ENCODE measurements around the gene FAM227A. TPM values are rescaled to one million over a fixed set of nuclear protein-coding genes. Genes with fewer than 3 reads are reported as not detected.

FAM227A gene
- total and polyA plus RNA-seq, 2 of the 8 experiments (the other 6 are each of a cell fraction or from before 2014, with no cell fraction given), result 2.1 to 3.9 TPM

- TF ChIP-seq RNF2 (IDR thresholded peaks at IDR 0.05; ENCODE audit: borderline replicate concordance, low read depth, low read length, missing control alignments, poor library complexity, severe bottlenecking), result no peak
- TF ChIP-seq RXRA (IDR thresholded peaks at IDR 0.05; ENCODE audit: insufficient read depth, low read depth, low read length), result no peak
- peak; percentile 48; the same call in 1 of the 2 replicates for TF ChIP-seq E2F6 (IDR thresholded peaks at IDR 0.05)
- TF ChIP-seq ASH2L (IDR thresholded peaks at IDR 0.05; ENCODE audit: low read length), result peak; percentile 94
- no peak for TF ChIP-seq CEBPB (IDR thresholded peaks at IDR 0.05; ENCODE audit: low read depth, low read length)
- peak; percentile 63; the same call in 1 of the 2 replicates for TF ChIP-seq CREB1 (IDR thresholded peaks at IDR 0.05)
- TF ChIP-seq POU5F1 (IDR thresholded peaks at IDR 0.05; ENCODE audit: low read depth, low read length), result no peak
- peak; percentile 98 for TF ChIP-seq KDM5A (IDR thresholded peaks at IDR 0.05; ENCODE audit: low read length)
- peak; percentile 98 for TF ChIP-seq TAF1 (IDR thresholded peaks at IDR 0.05; ENCODE audit: low read depth, low read length)
- TF ChIP-seq SRF (IDR thresholded peaks at IDR 0.05; ENCODE audit: low read depth, low read length), result no peak; the same call in 1 of the 2 replicates
- TF ChIP-seq, protein P1, sequence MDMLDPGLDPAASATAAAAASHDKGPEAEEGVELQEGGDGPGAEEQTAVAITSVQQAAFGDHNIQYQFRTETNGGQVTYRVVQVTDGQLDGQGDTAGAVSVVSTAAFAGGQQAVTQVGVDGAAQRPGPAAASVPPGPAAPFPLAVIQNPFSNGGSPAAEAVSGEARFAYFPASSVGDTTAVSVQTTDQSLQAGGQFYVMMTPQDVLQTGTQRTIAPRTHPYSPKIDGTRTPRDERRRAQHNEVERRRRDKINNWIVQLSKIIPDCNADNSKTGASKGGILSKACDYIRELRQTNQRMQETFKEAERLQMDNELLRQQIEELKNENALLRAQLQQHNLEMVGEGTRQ (IDR thresholded peaks at IDR 0.05; ENCODE audit: low read length), result no peak; the same call in 1 of the 2 replicates
- TF ChIP-seq SUZ12 (IDR thresholded peaks at IDR 0.05; ENCODE audit: low read length), result no peak
- no peak for TF ChIP-seq FOSL1 (IDR thresholded peaks at IDR 0.05; ENCODE audit: insufficient read depth, low read depth, low read length)
- no peak for TF ChIP-seq CTBP2 (IDR thresholded peaks at IDR 0.05; ENCODE audit: borderline replicate concordance, insufficient read depth, insufficient read length, low read length)
- no peak for TF ChIP-seq NANOG (IDR thresholded peaks at IDR 0.05; ENCODE audit: insufficient read depth, low read depth, low read length, poor library complexity, severe bottlenecking)
- no peak for TF ChIP-seq SP1 (IDR thresholded peaks at IDR 0.05; ENCODE audit: low read depth, low read length)
- no peak for TF ChIP-seq CBX5 (IDR thresholded peaks at IDR 0.05; ENCODE audit: low read depth, low read length)
- TF ChIP-seq CBX8 (IDR thresholded peaks at IDR 0.05; ENCODE audit: borderline replicate concordance, low read depth, low read length), result no peak
- TF ChIP-seq BCL11A (IDR thresholded peaks at IDR 0.05; ENCODE audit: low read depth in 2 of 2, low read length in 2 of 2), result no peak
- TF ChIP-seq TCF12 (IDR thresholded peaks at IDR 0.05; ENCODE audit: low read depth, low read length), result no peak
- peak; percentile 68 for TF ChIP-seq KDM4A (IDR thresholded peaks at IDR 0.05; ENCODE audit: low read depth, low read length, severe bottlenecking)
- peak; percentile 100 for TF ChIP-seq PHF8 (conservative IDR thresholded peaks at IDR 0.05; ENCODE audit: low read depth, low read length)
- no peak for TF ChIP-seq CHD2 (IDR thresholded peaks at IDR 0.05; ENCODE audit: low read length)
Observed at GRCh38 chr22:38681582-38682335, 25.6 kb upstream of the FAM227A start, which contains the start of gene TOMM22 (continued).
